DND-41 (cell line): ENCODE results near the gene SFXN5.

Source experiments
- CTCF ChIP-seq: IDR thresholded peaks from 2 replicates; pipeline ENCODE4 v1.5.1; 2012; ENCODE audit warnings: borderline replicate concordance, low read length, moderate library complexity, mild to moderate bottlenecking; ENCODE audit not compliant: poor library complexity, severe bottlenecking; ENCODE audit errors: extremely low read depth
- EZH2 ChIP-seq: IDR thresholded peaks from 3 replicates; pipeline ENCODE4 v1.6.1; 2012; ENCODE audit warnings: borderline replicate concordance, low read depth, mild to moderate bottlenecking, moderate library complexity, low read length, inconsistent platforms; ENCODE audit not compliant: severe bottlenecking

- no peak for TF ChIP-seq CTCF
- TF ChIP-seq EZH2, result no peak
These were observed 34.7 kb downstream of the SFXN5 start for GRCh38 chr2:73036766-73037165.
